Mucosa of rectum (tissue), 2 donors: Measurements from ENCODE around the gene CALR.
"Not testable (repeated sequence)": the region's sequence is repeated elsewhere in the genome, so short reads cannot be mapped to it uniquely, and the experiment has no call there.

Experiments
- H3K27ac ChIP-seq, 2 donors: one replicate each; pipeline ENCODE4 v1.7.0; 2013; ENCODE audit warnings: inconsistent platforms in 2 of 2, low read depth in 2 of 2, low read length in 2 of 2
- H3K27me3 ChIP-seq, 2 donors: one replicate each; pipeline ENCODE4 v1.7.0; 2013; ENCODE audit warnings: low read length in 2 of 2; ENCODE audit not compliant: control insufficient read depth in 2 of 2, insufficient read depth in 2 of 2
- H3K36me3 ChIP-seq, 2 donors: one replicate each; pipeline ENCODE4 v1.7.0; 2013; ENCODE audit warnings: low read length in 2 of 2; ENCODE audit not compliant: control insufficient read depth in 2 of 2, insufficient read depth in 2 of 2
- H3K4me1 ChIP-seq, 2 donors: one replicate each; pipeline ENCODE4 v1.7.0; 2013; ENCODE audit warnings: low read length in 2 of 2, mild to moderate bottlenecking in 1 of 2; ENCODE audit not compliant: control insufficient read depth in 2 of 2, insufficient read depth in 2 of 2
- H3K4me3 ChIP-seq, 2 donors: one replicate each; pipeline ENCODE4 v1.7.0; 2013; ENCODE audit warnings: low read length in 2 of 2
- H3K9ac ChIP-seq, 2 donors: one replicate each; pipeline ENCODE4 v1.7.0; 2013; ENCODE audit warnings: low read length in 2 of 2, low read depth in 1 of 2, mild to moderate bottlenecking in 1 of 2
- H3K9me3 ChIP-seq, 2 donors: one replicate each; pipeline ENCODE4 v1.7.0; 2013; ENCODE audit warnings: low read length in 2 of 2; ENCODE audit not compliant: control insufficient read depth in 2 of 2
- donor health status: healthy.
- donor health status: Normal muscosa, but diverticular disease.

CALR gene

GRCh38 chr19:12913011-12913561, 25.3 kb upstream of the CALR start:
- peak overlapping the region; percentile 10 for H3K9ac ChIP-seq
- H3K36me3 ChIP-seq, result no peaks in the 10 kb centered on the region
- H3K27ac ChIP-seq, result peak overlapping the region; percentile 35 to 64
- H3K4me1 ChIP-seq, result peaks cover 5 to 8% of the 10 kb centered on the region in 2 donors
- no peaks in the 10 kb centered on the region for H3K9me3 ChIP-seq
- no peaks in the 10 kb centered on the region for H3K27me3 ChIP-seq
- H3K4me3 ChIP-seq, result peak overlapping the region in 1 of 2 donors; percentile 2

DNA sequence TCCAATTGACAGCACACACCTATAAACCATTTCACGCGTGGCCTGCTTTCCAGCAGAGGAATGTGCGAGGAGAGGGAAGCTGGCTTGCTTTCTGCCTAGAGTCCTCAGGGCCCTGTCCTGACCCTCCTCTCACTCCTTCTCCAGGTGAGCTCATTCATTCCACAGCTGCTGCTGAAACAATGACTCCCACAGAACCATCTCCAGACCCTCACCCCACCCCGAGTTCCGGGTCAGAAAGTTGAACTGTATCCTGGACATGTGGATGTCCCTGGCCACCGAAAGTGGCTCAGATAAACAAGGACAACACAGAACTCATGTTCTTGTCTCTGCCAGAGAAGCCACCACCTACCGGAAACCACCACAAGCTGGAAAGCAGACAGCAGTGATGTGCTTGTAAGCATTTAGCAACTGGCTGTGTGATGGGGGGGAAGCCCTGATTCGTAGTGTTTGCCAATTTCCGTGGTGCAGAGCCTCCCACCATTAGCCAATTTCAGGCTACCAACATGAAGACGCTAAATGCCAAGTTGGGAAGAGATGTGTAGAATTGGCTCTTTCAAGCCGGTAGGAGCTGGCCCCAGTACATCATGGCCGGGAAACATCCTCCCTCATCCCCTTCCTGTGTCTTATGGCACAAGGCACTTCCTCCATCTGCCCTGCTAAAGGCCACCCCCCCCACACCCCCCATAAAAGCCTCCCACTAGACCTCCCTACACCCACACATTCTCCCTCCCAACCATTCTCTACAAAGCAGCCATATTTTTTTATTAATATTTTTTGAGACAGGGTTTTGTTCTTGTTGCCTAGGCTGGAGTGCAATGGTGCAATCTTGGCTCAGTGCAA, 24.3 kb upstream of the CALR start:
- no peak overlapping the region for H3K9ac ChIP-seq
- peak overlapping the region in 1 of 2 donors; percentile 28 for H3K4me3 ChIP-seq
- no peaks in the 10 kb centered on the region for H3K27me3 ChIP-seq
- no peaks in the 10 kb centered on the region for H3K36me3 ChIP-seq
- H3K4me1 ChIP-seq, result peaks cover 8 to 11% of the 10 kb centered on the region in 2 donors
- peak overlapping the region; percentile 64 to 66 for H3K27ac ChIP-seq
- no peaks in the 10 kb centered on the region for H3K9me3 ChIP-seq

DNA sequence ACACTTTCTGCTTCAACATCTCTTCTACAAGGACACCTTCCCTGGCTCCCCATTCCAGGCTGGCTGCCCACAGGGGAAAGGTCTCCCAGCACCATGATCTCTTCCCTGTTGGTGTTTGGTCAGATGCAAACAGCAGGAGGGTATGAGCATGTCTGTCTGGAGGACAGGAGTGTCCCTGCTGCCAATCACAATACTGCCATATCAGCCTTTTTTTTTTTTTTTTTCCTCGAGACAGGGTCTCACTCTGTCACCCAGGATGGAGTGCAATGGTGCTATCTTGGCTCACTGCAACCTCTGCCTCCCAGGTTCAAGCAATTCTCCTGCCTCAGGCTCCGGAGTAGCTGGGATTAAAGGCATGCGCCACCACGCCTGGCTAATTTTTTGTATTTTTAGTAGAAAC, 22.5 kb upstream of the CALR start:
- H3K9ac ChIP-seq, H3K27me3 ChIP-seq, H3K4me3 ChIP-seq, H3K36me3 ChIP-seq, H3K27ac ChIP-seq, H3K9me3 ChIP-seq: not testable (repeated sequence)
- peaks cover 8 to 14% of the 10 kb centered on the region in 2 donors for H3K4me1 ChIP-seq

DNA sequence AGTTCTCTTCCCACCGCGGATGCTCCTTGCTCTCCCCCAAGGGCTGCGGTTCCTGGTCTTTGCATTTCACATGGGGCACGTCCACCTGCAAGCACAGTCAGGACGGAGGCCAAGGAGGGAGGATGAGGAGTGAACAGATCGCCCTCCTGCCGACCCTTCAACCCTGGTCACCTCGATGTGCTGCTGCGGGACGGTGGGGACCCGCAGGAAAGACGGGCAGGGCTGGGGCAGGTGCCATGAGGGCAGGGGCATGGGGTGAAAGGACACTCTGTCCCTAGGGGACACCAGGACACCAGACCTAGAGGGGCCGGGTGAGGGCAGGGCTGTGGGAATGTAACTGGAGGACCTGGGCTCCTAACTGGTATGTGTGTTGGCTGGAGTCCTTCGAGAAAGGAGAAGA, 20.2 kb upstream of the CALR start:
- Histone ChIP-seq H3K9ac (no peak overlapping the region), H3K4me3 (no peak overlapping the region), H3K9me3 (no peaks in the 10 kb centered on the region), H3K36me3 (peaks cover 11% of the 10 kb centered on the region in 2 donors), H3K4me1 (peaks cover 4 to 6% of the 10 kb centered on the region in 2 donors), H3K27me3 (no peaks in the 10 kb centered on the region), H3K27ac (no peak overlapping the region)

DNA sequence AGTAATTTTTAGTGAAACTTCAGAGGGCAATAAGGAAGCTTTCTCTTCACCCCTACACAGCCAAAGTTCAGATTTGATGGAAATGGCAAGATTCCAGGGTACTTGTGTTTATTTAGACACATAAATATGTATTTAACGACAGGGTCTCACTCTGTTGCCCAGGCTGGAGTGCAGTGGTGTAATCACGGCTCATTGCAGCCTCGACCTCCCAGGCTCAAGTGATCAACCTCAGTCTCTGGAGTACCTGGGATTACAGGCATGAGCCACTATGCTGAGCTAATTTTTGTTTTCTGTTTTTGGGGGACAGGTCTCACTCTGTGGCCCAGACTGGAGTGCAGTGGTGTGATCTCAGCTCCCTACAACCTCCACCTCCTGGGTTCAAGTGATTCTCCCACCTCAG, 17.4 kb upstream of the CALR start:
- Histone ChIP-seq H3K9me3 (no peaks in the 10 kb centered on the region), H3K4me3 (no peak overlapping the region), H3K27me3 (no peaks in the 10 kb centered on the region), H3K27ac (no peak overlapping the region), H3K36me3 (peaks cover 24 to 32% of the 10 kb centered on the region in 2 donors), H3K9ac (no peak overlapping the region), H3K4me1 (peaks cover 3 to 6% of the 10 kb centered on the region in 2 donors)

GRCh38 chr19:12922959-12923358, 15.4 kb upstream of the CALR start:
- H3K27ac ChIP-seq, result no peak overlapping the region
- peaks cover 33 to 42% of the 10 kb centered on the region in 2 donors for H3K36me3 ChIP-seq
- no peak overlapping the region for H3K4me3 ChIP-seq
- H3K27me3 ChIP-seq, result no peaks in the 10 kb centered on the region
- peaks cover 3 to 6% of the 10 kb centered on the region in 2 donors for H3K4me1 ChIP-seq
- no peaks in the 10 kb centered on the region for H3K9me3 ChIP-seq
- no peak overlapping the region for H3K9ac ChIP-seq

- no peaks in the 10 kb centered on the region for H3K27me3 ChIP-seq
- H3K9ac ChIP-seq, result no peak overlapping the region
- H3K36me3 ChIP-seq, result peaks cover 40 to 56% of the 10 kb centered on the region in 2 donors
- no peaks in the 10 kb centered on the region for H3K9me3 ChIP-seq
- H3K4me1 ChIP-seq, result no peaks in the 10 kb centered on the region
- no peak overlapping the region for H3K27ac ChIP-seq
- no peak overlapping the region for H3K4me3 ChIP-seq
Measured at GRCh38 chr19:12924621-12925310, 13.6 kb upstream of the CALR start.

GRCh38 chr19:12930002-12930645, 8.3 kb upstream of the CALR start:
- Histone ChIP-seq H3K4me3 (no peak overlapping the region), H3K27ac (no peak overlapping the region), H3K27me3 (no peaks in the 10 kb centered on the region), H3K9me3 (no peaks in the 10 kb centered on the region), H3K36me3 (peaks cover 20 to 32% of the 10 kb centered on the region in 2 donors), H3K9ac (no peak overlapping the region), H3K4me1 (peaks cover 9 to 10% of the 10 kb centered on the region in 2 donors)

- Histone ChIP-seq H3K9me3 (no peaks in the 10 kb centered on the region), H3K4me3 (peak overlapping the region; percentile 87 to 99), H3K27me3 (no peaks in the 10 kb centered on the region), H3K4me1 (peaks cover 12 to 15% of the 10 kb centered on the region in 2 donors), H3K9ac (peak overlapping the region; percentile 94 to 95), H3K27ac (peak overlapping the region in 1 of 2 donors; percentile 85), H3K36me3 (peaks cover 11 to 21% of the 10 kb centered on the region in 2 donors)
Measured at GRCh38 chr19:12932392-12933286, 5.8 kb upstream of the CALR start.
